GM18861 (cell line): ENCODE measurements around the gene PRORP.
A peak's percentile ranks its signal among the peaks of the same experiment; 100 is the strongest.
"Not testable (repeated sequence)": the region's sequence is repeated elsewhere in the genome, so short reads cannot be mapped to it uniquely, and the experiment has no call there.

Source experiments
- ATAC-seq: cut with Tn5 transposase; IDR thresholded peaks from one replicate; pipeline ENCODE4 v1.9.1; 2021; ENCODE audit not compliant: unreplicated experiment

Gene PRORP

DNA sequence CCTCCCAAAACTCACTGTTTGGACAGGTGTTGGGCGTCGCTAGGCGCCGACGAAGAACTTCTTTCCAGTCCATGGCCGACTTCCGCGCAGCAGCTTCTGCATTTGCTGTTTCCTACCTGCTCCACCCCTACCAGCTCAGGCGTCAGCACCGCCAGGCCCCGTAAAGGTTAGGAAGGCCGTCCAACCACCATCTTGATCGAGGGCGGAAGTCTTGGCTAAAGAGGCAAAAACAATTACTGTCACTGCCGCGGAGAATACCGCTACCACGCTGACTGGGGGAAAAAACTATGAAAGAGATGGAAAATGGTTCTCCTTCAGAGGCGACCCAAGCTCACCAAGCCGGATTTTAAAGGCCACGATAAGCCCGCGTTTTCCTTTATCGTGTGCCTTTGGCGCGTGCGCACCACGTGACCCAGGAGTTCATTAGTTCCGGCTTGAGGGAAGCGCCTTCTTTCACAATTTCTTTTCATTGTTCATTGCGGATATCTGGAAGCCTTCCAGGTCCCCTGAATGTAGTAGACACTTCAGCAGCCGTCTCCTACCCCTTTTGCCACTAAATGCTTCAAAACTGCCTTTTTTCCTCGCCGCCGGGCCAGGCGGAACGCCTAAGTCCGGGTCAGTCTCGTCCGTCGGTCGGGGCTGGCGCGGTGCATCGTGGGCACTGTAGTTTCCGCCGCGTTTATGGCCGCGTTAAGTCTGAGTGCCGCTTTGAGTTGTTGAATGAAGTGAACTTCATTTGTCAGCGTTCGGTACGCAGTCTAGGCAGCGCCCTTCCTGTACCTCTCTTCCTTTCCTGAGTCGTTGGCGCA, at the start of gene PRORP, which contains the start of gene PPP2R3C:
Gene PRORP, plus strand, starts transcription at position 666 of the 809 bp plus-strand sequence. CDS start 694 bp downstream, outside the sequence.
Gene PPP2R3C, minus strand, starts transcription at position 104 of the 809 bp plus-strand sequence. Its CDS starts 31 bp downstream, at position 73.
- ATAC-seq, result peak; percentile 83

DNA sequence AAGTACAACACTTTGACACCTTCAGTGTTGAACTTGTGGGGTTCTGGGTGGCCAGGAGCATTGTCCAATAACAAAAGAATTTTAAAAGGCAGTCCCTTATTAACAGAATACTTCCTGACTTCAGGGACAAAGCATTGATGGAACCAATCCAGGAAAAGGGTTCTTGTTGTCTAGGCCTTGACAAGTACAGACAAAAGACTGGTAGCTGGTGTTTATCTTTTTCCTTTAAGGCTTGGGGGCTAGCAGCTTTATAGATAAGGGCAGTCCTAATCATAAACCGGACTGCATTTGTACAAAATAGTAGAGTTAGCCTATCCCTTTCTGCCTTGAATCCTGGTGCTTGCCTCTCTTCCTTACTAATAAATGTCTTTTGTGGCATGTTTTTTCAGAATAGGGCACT, 48.9 kb upstream of the PRORP start:
- ATAC-seq, result no peak

DNA sequence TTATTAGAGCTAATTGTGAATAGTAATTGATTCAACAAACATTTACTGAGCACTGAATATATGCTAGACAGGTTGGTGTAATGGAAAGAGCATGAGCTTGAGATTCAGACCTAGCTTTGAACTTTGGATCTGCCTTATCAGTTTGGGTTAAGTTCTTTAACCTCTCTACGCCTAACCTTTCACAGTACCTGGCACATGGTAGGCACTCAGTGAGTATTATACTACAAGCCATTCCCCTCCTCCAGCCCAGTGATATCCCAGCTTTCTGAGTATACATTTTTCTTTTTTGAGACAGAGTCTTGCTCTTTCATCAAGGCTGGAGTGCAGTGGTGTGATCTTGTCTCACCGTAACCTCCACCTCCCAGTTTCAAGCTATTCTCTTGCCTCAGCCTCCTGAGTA, 44.3 kb upstream of the PRORP start:
- no peak for ATAC-seq

DNA sequence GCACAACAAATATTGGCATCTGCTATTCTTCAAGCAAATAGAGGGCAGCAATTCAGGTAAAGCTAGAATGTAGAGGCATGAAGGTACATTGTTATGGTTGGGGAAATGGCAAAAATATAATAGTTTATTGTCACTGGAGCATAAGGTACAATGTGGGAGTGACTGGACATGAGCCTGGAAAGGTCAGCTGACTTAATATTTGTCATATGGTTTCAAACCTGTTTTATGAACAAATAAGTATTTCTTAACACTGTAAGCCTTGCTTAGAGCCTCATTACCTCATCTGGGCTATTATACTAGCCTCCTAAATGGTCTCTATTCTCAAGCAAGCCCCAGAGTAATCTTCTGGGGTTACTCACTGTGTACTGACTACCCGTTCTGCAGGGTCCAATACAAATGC, 42.6 kb upstream of the PRORP start:
- ATAC-seq, result no peak

DNA sequence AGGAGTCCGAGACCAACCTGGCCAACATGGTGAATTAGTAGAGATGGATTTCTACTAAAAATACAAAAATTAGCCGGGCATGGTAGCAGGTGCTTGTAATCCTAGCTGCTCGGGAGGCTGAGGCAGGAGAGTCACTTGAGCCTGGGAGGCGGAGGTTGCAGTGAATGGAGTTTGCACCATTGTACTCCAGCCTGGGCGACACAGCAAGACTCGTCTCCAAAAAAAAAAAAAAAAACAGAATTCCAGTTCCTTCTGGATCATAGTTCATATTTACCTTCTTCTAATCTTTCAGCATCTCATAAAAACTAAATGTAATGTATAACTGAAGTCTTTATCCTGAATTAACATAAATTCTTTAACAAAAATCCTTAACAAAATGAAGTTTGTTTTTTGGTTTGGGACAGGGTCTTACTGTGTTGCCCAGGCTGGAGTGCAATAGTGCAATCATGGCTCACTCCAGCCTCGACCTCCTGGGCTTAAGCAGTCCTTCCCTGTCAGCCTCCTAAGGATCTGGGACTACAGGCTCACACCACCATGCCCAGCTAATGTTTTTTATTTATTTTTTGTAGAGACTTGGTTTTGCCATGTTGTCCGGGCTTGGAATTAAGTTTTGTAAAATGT, 38.7 kb upstream of the PRORP start:
- no peak for ATAC-seq

DNA sequence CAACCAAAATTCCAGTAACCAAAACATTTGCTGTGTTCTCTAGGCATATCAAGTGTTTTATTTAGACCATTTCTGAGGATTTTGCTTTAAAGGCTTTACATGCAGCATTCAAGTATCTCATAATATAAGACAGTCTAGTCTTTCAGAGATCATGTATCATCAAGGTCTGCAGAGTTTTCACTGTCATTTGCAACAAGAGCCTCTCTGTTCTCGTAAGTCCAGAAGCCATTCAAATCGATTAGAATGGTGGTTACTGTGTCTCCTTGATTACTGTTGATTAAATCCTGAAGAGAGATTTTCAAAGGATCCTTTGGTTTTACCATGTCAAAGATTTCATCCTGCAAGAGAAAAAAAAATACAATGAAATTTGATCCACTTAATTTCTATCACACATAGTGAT, 36.9 kb upstream of the PRORP start:
- no peak for ATAC-seq

DNA sequence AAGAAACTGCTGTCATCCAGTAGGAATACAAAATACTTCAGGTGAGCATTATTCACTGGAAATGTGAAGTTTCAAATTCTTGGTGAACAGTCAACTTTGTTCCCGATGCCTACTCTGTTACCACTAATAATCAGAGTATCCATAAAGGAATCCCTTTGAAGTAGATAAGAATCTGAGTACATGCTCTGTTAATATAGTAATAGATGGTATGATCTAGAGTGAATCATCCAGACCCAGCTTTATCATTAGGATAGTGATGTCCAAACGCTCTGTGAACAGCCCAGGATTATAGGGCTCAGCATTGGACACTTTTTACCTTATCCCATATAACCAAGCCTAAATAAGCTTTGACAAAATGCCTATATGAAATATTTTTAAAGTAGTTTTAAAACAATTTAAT, 33.8 kb upstream of the PRORP start:
- ATAC-seq, result no peak

DNA sequence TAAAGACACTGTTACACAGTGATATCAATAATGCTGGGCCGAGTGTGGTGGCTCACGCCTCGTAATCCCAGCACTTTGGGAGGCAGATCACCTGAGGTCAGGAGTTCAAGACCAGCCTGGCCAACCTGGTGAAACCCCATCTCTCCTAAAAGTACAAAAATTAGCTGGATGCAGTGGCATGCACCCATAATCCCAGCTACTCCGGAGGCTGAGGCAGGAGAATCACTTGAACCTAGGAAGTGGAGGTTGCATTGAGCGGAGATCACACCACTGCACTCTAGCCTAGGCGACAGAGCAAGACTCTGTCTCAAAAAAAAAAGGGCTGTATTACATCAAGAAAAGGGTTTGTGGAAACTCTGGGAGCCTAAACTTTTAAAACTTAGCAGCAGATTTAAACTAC, 27.7 kb upstream of the PRORP start:
- ATAC-seq, result not testable (repeated sequence)

DNA sequence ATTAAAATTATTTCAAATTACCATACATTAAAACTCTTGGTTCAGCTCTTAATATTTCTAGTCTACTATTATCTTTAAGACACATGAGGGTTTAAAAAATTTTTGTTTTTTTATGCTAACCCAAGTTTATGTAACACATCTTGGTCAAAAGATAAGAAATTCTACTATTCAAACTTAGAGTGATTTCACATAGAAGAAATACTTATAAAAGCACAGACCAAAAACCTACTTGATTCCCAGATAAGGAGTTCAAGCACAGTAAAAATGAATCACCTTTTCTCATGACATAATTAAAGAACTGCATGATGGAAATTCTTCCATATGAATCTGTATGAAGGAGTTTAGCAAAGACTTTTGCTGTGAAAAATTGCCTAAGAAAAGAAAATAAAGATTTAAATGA, 14.5 kb upstream of the PRORP start:
- no peak for ATAC-seq

DNA sequence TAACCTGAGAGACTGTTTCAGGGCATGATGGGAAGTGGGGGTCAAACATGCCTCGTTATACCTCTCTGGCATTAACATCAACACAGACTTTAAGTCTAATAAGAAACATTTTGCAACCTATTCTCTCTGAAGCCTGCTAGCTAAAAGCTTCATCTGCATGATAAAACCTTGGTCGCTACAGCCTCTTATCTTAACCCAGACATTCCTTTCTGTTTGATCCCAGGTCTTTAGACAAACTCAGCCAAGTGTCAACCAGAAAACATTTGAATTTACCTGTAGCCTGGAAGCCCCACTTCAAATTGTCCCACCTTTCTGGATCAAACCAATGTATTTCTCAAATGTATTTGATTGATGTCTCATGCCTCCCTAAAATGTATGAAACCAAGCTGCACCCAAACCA, 9.7 kb upstream of the PRORP start:
- ATAC-seq, result no peak

DNA sequence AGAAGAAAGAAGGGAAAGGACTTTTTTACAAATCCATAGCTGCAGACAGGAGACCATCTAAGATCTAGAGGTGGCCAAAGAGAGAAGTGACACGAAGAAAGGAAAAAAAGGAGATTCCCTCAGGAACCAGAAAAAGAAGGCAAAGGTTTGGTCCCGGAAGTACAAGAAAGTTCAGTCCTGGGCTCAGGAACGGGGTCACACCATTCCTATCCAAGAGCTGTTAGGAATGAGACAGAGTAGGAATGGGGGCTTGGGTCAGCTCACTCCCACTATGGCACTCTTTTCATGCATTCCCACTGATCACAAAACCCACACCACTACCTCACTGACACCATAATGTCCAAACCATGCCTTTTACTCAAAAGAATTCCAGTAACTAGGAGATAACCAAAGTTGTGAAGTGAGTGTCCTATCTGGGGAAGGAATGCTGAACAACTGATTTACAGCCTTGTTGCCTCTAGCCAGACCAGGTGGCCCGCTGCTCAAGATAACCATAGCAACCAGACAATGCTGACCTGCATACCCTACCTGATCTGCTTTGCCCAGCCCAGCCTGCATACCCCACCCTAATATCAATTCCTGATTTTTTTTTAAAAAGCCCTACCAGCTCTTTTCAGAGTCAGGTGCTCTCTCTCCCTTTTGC, 8.9 kb upstream of the PRORP start:
- no peak for ATAC-seq

DNA sequence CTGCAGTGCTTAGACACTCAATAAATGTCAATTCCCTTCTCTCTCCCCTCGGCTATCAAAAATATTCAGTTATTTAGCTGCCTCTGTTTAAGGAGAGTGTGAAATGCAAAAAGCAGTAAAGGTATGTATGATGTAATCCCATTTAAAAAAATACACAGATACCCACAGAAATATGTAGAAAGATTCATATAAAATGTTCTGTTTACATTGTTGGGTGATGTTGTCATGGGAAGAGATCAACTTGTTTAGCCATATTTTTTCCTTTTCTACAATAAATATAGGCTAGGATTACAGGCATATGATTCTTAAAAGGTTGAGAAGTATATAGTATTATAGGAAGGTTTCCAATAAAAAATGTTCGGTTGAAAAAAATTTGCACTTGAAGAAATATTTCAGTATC, 8.3 kb upstream of the PRORP start:
- no peak for ATAC-seq

DNA sequence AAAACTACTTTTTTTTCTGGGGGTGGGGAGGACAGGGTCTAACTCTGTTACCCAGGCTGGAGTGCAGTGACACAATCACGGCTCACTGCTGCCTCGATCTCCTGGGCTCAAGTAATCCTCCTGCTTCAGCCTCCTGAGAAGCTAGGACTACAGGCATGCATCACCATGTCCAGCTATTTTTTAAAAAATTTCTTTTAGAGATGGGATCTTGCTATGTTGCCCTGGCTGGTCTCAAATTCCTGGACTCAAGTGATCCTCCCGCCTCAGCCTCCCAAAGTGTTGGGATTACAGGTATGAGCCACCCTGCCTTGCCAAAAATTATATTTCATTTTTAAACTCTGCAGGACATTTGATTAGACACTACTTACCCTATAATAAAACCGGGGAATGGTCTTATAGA, 6.1 kb upstream of the PRORP start:
- ATAC-seq, result no peak

DNA sequence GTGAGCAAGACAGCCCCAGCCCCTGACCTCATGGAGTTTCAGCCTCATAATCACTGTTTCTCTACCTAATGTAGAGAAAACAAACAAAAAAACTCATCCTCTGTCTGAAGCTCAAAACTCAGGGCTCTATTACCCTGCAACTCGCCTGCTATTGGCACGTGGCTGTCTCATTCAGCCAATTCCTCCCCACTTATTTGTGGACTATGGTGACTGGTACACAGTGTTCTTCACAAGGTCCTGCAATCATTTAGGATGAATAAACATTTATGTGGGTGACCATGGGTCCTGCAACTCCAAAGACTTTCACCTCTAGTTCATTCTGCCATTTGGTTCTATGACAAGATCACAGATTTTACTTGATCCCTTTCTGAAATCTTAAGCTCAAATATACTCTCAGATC, 5.2 kb upstream of the PRORP start:
- ATAC-seq, result no peak

DNA sequence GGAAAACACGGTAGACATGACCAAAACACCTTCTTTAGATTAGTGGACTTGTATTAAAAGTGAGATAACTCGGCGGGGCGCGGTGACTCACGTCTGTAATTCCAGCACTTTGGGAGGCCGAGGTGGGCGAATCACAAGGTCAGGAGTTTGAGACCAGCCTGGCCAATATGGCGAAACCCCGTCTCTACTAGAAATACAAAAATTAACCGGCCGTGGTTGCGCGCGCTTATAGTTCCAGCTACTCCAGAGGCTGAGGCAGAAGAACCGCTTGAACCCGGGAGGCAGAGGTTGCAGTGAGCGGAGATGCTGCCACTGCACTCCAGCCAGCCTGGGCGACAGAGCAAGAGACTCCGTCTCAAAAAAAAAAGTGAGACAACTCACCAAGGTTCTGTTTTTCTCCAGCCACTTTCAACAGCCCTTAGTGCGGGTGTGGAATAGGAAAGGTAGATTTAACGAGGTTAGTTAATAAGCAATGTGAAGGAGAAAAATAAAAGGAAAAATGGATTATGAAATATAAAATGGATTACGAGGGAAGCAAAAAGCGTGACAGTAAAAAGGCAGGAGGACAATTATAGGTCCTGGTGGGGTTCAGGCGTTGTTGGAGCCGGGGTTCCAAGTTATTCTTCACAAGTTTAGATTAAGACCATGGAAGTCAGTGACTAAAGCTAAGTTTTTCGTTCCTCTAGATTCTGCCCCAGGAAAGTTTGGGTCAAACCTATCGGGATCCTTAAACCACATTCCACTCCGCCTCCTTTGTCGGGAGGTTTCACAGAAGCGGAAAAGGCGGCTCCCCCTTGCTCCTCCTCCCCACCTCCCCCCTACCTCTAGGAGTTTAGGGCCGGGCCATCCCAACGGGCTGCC, 1.1 kb upstream of the PRORP start:
- no peak for ATAC-seq

DNA sequence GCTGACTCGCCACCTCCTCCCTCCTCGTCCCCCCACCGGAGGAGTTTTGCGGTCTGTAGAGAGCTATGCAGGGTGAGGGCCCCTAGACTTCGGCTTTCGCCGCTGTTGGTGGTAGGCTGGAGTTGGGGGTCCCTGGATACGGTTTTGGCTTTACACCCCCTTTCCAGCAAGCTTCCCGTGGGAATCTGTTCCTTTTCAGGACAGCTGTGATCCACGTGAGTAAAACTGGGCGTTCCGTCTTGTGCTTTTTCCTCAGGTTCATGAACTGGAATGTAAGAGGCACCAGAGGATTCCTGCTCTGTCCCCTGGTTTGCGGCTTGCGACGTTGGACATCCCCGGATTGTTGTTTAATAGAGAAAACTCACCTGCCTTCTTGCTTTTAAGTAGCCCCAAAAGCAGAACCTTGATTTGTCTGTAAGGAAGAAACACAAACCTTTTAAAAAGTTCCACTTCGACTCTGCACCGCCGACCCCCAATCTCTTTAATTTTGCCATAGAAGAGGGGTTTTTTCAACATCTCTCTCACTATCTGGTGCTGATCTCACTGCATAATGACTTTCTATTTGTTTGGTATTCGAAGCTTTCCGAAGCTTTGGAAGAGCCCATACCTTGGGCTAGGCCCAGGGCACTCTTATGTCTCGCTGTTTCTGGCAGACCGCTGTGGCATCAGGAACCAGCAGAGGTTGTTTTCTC, 490 bp downstream of the PRORP start:
- ATAC-seq, result no peak

DNA sequence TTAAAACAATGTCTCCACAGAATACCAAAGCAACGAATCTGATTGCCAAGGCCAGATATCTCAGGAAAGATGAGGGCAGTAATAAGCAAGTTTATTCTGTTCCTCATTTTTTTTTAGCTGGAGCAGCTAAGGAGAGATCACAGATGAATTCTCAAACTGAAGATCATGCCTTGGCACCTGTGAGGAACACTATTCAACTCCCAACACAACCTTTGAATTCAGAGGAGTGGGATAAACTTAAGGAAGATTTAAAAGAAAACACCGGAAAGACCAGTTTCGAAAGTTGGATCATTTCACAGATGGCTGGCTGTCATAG, 994 bp downstream of the PRORP start:
- ATAC-seq, result no peak

DNA sequence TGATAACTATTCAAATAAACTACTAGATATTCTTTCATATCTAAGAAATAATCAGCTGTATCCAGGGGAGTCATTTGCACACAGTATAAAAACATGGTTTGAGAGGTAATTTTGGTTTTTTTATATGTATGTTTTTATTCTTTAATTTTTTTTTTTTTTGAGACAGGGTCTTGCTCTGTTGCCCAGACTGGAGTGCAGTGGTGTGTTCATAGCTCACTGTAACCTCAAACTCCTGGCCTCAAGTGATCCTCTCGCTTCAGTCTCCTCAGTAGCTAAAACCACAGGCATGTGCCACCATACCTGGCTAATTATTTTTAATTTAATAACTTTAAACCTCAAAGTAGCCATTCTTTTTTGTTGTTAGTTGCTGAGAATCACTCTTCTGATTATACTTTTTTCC, 1.8 kb downstream of the PRORP start:
- no peak for ATAC-seq

DNA sequence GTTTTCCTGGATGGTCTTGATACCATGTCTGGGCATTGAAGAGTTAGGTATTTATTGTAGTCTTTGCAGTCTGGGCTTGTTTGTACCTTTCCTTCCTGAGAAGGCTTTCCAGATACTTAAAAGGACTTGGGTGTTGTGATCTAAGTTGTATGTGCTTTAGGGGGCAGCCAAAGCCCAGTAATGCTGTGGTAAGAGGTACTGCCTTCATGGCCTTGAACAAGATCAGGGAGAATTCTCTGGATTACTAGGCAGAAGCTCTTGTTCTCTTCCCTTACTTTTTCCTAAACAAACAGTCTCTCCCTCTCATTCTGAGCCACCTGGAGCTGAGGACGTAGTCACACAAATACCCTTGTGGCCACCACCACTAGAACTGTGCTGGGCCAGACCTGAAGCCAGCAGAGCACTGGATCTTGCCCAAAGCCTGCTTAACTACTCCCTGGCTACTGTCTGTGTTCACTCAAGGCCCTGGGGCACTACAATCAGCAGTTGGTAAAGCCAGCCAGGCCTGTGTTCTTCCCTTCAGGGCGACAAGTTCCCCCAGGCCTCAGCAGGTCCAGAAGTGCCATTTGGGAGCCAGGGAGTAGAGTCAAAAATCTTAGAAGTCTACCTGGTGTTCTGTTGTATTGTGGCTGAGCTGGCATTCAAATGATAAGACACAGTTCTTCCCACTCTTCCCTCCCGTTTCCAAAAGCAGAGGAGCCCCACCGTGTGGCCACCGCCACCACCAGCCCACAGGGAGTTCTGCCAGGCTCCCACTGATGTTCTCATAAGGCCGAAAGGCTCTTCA, 11.4 kb downstream of the PRORP start:
- no peak for ATAC-seq
